GM12801 (cell line): Measurements from ENCODE around the gene GGTA1.

ENCODE experiments used
- CTCF ChIP-seq: IDR thresholded peaks from one replicate; pipeline ENCODE4 v1.5.1; 2011; ENCODE audit warnings: control low read depth; ENCODE audit not compliant: insufficient read length; ENCODE audit errors: extremely low read depth

Gene GGTA1

DNA sequence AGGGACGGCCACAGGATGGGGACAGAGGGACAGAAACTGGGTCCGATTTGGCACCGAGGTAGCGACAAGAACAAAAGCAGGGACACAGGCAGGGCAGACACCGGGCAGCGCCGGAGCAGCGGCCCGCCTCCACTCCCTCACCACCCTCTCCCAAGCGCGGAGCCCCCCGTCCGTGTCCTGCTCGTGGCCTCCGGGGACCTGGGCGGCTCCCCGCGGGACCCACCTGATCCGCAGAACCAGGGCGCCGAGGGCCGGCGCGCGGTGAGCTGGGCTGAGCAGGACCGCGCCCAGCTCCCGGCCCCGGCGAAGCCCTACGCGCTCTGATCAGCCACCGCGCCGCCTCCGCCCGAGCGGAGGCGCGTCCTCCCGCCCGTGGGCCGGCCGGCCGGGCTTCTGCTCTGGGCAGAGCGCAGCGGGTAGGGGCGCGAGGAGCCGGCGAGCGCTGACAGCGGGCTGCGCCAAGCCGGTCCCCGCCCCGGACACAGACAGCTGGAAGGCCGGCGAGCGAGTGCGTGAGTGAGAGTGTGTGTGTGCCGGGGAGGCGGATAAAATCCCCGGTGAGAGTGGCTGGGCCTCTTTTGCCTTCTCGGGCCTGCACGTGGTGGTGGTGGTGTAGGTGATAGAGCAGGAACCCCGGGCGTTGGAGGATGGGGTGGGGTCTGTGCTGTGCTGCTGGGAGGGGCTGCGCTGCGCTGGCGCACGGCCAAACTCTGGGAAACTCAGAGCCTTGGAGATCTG lies at the start of gene GGTA1:
Gene GGTA1 (minus strand): TSS at position 418 of the 738 bp plus-strand sequence. CDS start 31,922 bp downstream, outside the sequence.
- no peak for TF ChIP-seq CTCF

- TF ChIP-seq CTCF, result no peak
Measured at GRCh38 chr9:121548666-121549065, 49.0 kb upstream of the GGTA1 start.

- no peak for TF ChIP-seq CTCF
Measured at GRCh38 chr9:121545875-121546423, 46.3 kb upstream of the GGTA1 start.

GRCh38 chr9:121545150-121545874 lies 45.7 kb upstream of the GGTA1 start:
- no peak for TF ChIP-seq CTCF

- no peak for TF ChIP-seq CTCF
Measured at GRCh38 chr9:121542025-121542424, 42.4 kb upstream of the GGTA1 start.

- TF ChIP-seq CTCF, result no peak
Measured at GRCh38 chr9:121541256-121541655, 41.6 kb upstream of the GGTA1 start.

- TF ChIP-seq CTCF, result no peak
Measured at GRCh38 chr9:121538221-121538620, 38.6 kb upstream of the GGTA1 start.
